Lower leg skin (tissue), 4 donors: ENCODE measurements around the gene SNRPF. TPM values are rescaled to one million over a fixed set of nuclear protein-coding genes. Genes with fewer than 3 reads are reported as not detected.

Experiments
- DNase-seq, 2 donors: peaks; one replicate each; pipeline ENCODE4 v3.0.0-alpha.2; 2019; ENCODE audit warnings: low spot score in 2 of 2
- H3K4me3 ChIP-seq: fragments of 200-600 bp; sonication (generic); 2 replicates; pipeline ENCODE4 v1.5.1; 2017; ENCODE audit warnings: mild to moderate bottlenecking, low read depth; ENCODE audit not compliant: poor library complexity, severe bottlenecking
- POLR2A ChIP-seq, 2 donors: fragments of 450-650 bp; IDR thresholded peaks; one replicate each; pipeline ENCODE4 v1.6.1; 2016 to 2017; ENCODE audit warnings: antibody characterized with exemption in 2 of 2, mild to moderate bottlenecking in 1 of 2, moderate library complexity in 1 of 2
- WGBS, 2 donors: methylation state at CpG; one replicate each; pipeline ENCODE4 v1.1.5; 2018; 5-methylcytosine and 5-hydroxymethylcytosine counted together
- intact Hi-C: fragments of 100-400 bp; cut with DNase I; formaldehyde crosslinking; loops from one replicate; pipeline ENCODE4 v1.15.0; 2023; ENCODE audit warnings: low total_unique reads
- total RNA-seq, 4 donors: library from RNA; depleted of rRNA; stranded (reverse); fragments of >200 nt; gene quantifications; one replicate each; pipeline ENCODE4 v1.1.0, GENCODE V29; 2016
- TF ChIP-seq, protein P1 (sequence below), 3 donors: fragments of 450-650 bp; IDR thresholded peaks; one replicate each; pipeline ENCODE4 v1.5.1; 2016; ENCODE audit warnings: antibody characterized with exemption in 3 of 3, mild to moderate bottlenecking in 3 of 3, moderate library complexity in 2 of 3

Gene SNRPF
- total RNA-seq, 4 donors from 2014 or later: 5.8 to 8.2 (median 7.4) TPM

DNA sequence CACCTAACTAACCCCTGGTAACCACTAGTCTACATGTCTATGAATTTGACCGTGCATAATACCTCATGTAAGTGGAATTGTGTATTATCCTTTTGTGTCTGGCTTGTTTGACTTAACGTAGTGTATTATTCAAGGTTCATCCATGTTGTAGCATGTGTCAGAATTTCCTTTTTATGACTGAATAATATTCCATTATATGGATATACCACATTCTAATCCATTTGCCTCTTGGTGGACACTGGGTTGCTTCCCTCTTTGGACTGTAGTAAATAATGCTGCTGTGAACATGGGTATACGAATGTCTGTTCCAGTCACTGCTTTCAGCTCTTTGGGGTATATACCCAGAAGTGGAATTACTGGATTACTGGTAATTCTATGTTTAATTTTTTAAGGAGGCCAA, 3.3 kb downstream of the SNRPF start:
- 96 to 98% methylated on average over 3 of the region's 3 CpGs for WGBS, 2 donors
- TF ChIP-seq, protein P1, sequence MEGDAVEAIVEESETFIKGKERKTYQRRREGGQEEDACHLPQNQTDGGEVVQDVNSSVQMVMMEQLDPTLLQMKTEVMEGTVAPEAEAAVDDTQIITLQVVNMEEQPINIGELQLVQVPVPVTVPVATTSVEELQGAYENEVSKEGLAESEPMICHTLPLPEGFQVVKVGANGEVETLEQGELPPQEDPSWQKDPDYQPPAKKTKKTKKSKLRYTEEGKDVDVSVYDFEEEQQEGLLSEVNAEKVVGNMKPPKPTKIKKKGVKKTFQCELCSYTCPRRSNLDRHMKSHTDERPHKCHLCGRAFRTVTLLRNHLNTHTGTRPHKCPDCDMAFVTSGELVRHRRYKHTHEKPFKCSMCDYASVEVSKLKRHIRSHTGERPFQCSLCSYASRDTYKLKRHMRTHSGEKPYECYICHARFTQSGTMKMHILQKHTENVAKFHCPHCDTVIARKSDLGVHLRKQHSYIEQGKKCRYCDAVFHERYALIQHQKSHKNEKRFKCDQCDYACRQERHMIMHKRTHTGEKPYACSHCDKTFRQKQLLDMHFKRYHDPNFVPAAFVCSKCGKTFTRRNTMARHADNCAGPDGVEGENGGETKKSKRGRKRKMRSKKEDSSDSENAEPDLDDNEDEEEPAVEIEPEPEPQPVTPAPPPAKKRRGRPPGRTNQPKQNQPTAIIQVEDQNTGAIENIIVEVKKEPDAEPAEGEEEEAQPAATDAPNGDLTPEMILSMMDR (IDR thresholded peaks at IDR 0.05): no peak
- no peak for TF ChIP-seq POLR2A (IDR thresholded peaks at IDR 0.05)
- intact Hi-C loops: no loop called here
- H3K4me3 ChIP-seq: no peak overlapping the region
- DNase-seq: no peak

DNA sequence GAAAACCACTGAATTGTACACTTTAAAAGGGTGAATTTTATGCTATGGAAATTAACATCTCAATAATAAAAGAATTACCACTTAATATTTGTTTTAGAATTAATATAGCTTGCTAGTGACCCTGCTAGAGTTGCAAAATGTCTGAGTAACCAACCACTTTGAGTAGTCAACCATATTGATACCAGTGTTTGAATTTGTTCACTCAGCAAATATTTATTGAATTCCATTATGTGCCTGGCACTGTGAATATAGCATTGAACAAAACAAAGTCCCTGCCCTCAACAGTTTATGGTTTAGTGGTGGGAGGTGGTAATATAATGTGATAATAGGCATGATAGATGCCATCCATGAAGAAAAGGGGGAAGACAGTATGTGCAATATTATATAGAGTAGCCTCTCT, 4.6 kb downstream of the SNRPF start:
- no peak overlapping the region for H3K4me3 ChIP-seq
- no peak for TF ChIP-seq POLR2A (IDR thresholded peaks at IDR 0.05)
- TF ChIP-seq, protein P1 (IDR thresholded peaks at IDR 0.05): no peak
- intact Hi-C loops: no loop called here
- no peak for DNase-seq

DNA sequence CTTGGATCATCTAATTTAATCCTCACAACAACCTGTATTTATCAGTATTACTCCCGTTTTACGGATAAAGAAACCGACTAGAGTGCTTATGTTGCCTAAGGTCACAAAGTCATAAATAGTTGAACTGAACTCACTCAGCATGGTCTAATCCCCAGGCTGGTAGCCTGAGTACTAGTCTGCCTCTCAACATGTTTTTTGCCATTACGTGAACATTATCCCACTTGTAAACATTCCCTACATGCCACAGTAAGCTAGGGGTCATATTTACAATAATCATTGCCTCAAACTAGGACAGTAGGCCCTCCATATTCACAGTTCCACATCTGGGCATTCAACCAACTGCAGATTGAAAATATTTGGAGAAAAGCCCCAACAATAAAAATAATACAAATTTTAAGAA, 12.1 kb downstream of the SNRPF start:
- WGBS, 2 donors: 81 to 86% methylated on average over 4 of the region's 4 CpGs
- intact Hi-C loops: no loop called here
- DNase-seq: no peak
- no peak overlapping the region for H3K4me3 ChIP-seq
- TF ChIP-seq POLR2A (IDR thresholded peaks at IDR 0.05): no peak
- TF ChIP-seq, protein P1 (IDR thresholded peaks at IDR 0.05): no peak

DNA sequence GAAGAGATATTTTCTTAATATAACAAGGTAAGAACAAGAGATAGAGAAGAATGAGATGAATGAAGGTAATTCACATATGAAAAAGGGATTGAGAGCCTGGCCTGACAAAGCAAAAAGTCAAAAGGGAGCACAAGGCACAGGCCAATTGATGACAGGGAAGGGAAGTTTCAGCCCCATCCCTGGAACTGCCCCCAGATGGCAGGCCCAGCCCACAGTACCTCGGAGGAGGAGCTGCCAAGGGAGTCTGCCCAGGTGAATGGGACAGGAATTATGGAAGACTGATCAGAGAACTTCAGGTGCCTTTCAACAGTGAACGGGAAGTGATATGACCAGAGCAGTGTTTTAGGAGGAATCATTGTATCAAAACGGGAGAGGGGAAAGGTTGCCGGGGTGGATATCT, 15.7 kb downstream of the SNRPF start:
- DNase-seq: no peak
- no peak overlapping the region for H3K4me3 ChIP-seq
- WGBS, 2 donors: 84 to 88% methylated on average over 4 of the region's 4 CpGs
- TF ChIP-seq, protein P1 (IDR thresholded peaks at IDR 0.05): no peak
- no peak for TF ChIP-seq POLR2A (IDR thresholded peaks at IDR 0.05)
- intact Hi-C loops: no loop called here

DNA sequence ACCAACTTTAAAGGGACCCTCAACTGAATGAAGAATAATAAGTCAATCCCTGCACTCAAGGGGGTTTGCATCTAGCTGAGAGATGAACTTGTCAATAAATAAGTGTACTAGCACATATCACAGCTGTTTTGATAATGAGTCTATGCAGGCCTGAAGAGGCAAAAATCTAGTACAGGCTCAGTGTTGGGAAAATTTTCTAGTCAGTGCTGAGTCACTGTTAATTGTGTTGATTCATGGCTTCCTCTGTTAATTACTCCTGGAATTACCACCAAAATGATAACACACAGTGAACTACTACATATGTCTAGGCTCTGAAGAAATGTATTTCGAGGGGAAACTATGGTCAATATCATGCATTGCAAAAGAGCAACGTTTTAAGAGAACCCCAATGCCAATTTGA, 18.9 kb downstream of the SNRPF start:
- intact Hi-C loops: no loop called here
- no peak for DNase-seq
- H3K4me3 ChIP-seq: no peak overlapping the region
- TF ChIP-seq POLR2A (IDR thresholded peaks at IDR 0.05): no peak
- TF ChIP-seq, protein P1 (IDR thresholded peaks at IDR 0.05): no peak
- 74 to 78% methylated on average over 2 of the region's 2 CpGs for WGBS, 2 donors

DNA sequence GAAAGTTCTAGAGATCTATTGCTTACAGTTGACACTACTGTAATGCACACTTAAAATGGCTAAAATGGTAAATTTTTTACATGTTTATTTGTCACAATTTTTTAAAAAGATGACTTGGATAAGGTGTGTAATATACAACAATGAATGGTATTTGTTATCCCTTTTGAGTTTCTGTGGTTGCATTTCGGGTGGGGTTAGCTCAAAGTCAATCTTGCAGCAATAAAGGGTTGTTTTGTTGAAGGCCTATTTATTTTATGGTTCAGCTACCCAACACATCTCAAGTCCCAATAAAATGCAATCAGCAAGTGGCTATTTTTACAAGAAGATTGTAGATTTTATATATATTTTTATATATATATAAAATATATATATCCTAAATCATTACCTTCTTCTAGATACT, 22.1 kb downstream of the SNRPF start:
- DNase-seq: no peak
- 83 to 86% methylated on average over 1 of the region's 1 CpG for WGBS, 2 donors
- no peak overlapping the region for H3K4me3 ChIP-seq
- no peak for TF ChIP-seq POLR2A (IDR thresholded peaks at IDR 0.05)
- TF ChIP-seq, protein P1 (IDR thresholded peaks at IDR 0.05): no peak
- intact Hi-C loops: no loop called here
